Measurements from ENCODE around the gene STAT5B. TPM values are rescaled to one million over a fixed set of nuclear protein-coding genes. Genes with fewer than 3 reads are reported as not detected.

Gene STAT5B
- total RNA-seq, 1 donor from 2014 or later = 82.6 TPM

GRCh38 chr17:42260318-42260717, 15.9 kb downstream of the STAT5B start:
- ATAC-seq (ENCODE audit: low read depth) (no peak), DNase-seq (no peak)
- Mint-ChIP-seq H3K4me3 (no peak overlapping the region), H3K9me3 (no peaks in the 10 kb centered on the region), H3K36me3 (ENCODE audit: low read depth) (no peaks in the 10 kb centered on the region), H3K27ac (no peak overlapping the region), H3K4me1 (peaks cover 19% of the 10 kb centered on the region), H3K27me3 (no peaks in the 10 kb centered on the region)
- TF ChIP-seq CTCF (IDR thresholded peaks at IDR 0.05) = no peak
- intact Hi-C loops (cut with micrococcal nuclease) = no loop called here
- ChIA-PET POLR2A (interaction anchor here (0.7 kb wide), 1 partner anchor 9 kb away, joined by 4 read pairs; no protein-coding TSS in a partner anchor), CTCF (interaction anchor here (0.8 kb wide), 1 partner anchor 38 kb away, joined by 3 read pairs; no protein-coding TSS in a partner anchor)

- H3K9me3 Mint-ChIP-seq = no peaks in the 10 kb centered on the region
- H3K27ac Mint-ChIP-seq = no peak overlapping the region
- no peak for TF ChIP-seq CTCF (IDR thresholded peaks at IDR 0.05)
- peaks cover 2% of the 10 kb centered on the region for H3K36me3 Mint-ChIP-seq (ENCODE audit: low read depth)
- CTCF ChIA-PET = no interaction called here
- intact Hi-C loops (cut with micrococcal nuclease) = no loop called here
- ATAC-seq (ENCODE audit: low read depth) (no peak), DNase-seq (no peak)
- H3K4me3 Mint-ChIP-seq = no peak overlapping the region
- POLR2A ChIA-PET = no interaction called here
- H3K4me1 Mint-ChIP-seq = peaks cover 31% of the 10 kb centered on the region
- H3K27me3 Mint-ChIP-seq = no peaks in the 10 kb centered on the region
These were observed 20.7 kb downstream of the STAT5B start for GRCh38 chr17:42255445-42255844.

- no peaks in the 10 kb centered on the region for H3K9me3 Mint-ChIP-seq
- no peaks in the 10 kb centered on the region for H3K27me3 Mint-ChIP-seq
- intact Hi-C loops (cut with micrococcal nuclease) = no loop called here
- H3K4me1 Mint-ChIP-seq = peaks cover 40% of the 10 kb centered on the region
- no peak for DNase-seq
- H3K27ac Mint-ChIP-seq = no peak overlapping the region
- H3K4me3 Mint-ChIP-seq = no peak overlapping the region
- ChIA-PET CTCF (no interaction called here), POLR2A (no interaction called here)
- TF ChIP-seq CTCF (IDR thresholded peaks at IDR 0.05) = no peak
- peaks cover 2% of the 10 kb centered on the region for H3K36me3 Mint-ChIP-seq (ENCODE audit: low read depth)
- no peak for ATAC-seq (ENCODE audit: low read depth)
These were observed 22.6 kb downstream of the STAT5B start for GRCh38 chr17:42253578-42253977.

GRCh38 chr17:42252597-42253550, 23.3 kb downstream of the STAT5B start:
- ChIA-PET CTCF (interaction anchor here (1.0 kb wide), 1 partner anchor 54 kb away, joined by 3 read pairs; no protein-coding TSS in a partner anchor), POLR2A (no interaction called here)
- ATAC-seq (ENCODE audit: low read depth) (no peak), DNase-seq (no peak)
- H3K27ac Mint-ChIP-seq = peak overlapping the region; percentile 48
- no peak overlapping the region for H3K4me3 Mint-ChIP-seq
- peaks cover 47% of the 10 kb centered on the region for H3K4me1 Mint-ChIP-seq
- no peaks in the 10 kb centered on the region for H3K27me3 Mint-ChIP-seq
- H3K36me3 Mint-ChIP-seq (ENCODE audit: low read depth) = peaks cover 2% of the 10 kb centered on the region
- intact Hi-C loops (cut with micrococcal nuclease) = no loop called here
- H3K9me3 Mint-ChIP-seq = no peaks in the 10 kb centered on the region
- TF ChIP-seq CTCF (IDR thresholded peaks at IDR 0.05) = no peak

- TF ChIP-seq CTCF (IDR thresholded peaks at IDR 0.05) = no peak
- H3K27ac Mint-ChIP-seq = peak overlapping the region; percentile 30
- no peaks in the 10 kb centered on the region for H3K9me3 Mint-ChIP-seq
- ATAC-seq (ENCODE audit: low read depth) = no peak
- H3K4me3 Mint-ChIP-seq = no peak overlapping the region
- intact Hi-C loops (cut with micrococcal nuclease) = no loop called here
- no peaks in the 10 kb centered on the region for H3K27me3 Mint-ChIP-seq
- ChIA-PET CTCF (no interaction called here), POLR2A (interaction anchor here (0.9 to 2.5 kb wide), 3 partner anchors 10 to 220 kb away, joined by 4 to 9 read pairs (median 4); no protein-coding TSS in a partner anchor)
- peaks cover 2% of the 10 kb centered on the region for H3K36me3 Mint-ChIP-seq (ENCODE audit: low read depth)
- no peak for DNase-seq
- H3K4me1 Mint-ChIP-seq = peaks cover 62% of the 10 kb centered on the region
These were observed 25.1 kb downstream of the STAT5B start for GRCh38 chr17:42251115-42251514.

Data from activated B cell treated with CpG ODN at 0.5 μM for 24 hours (primary cell).